K562 (cell line): ENCODE data around the gene RNF2. TPM values are rescaled to one million over a fixed set of nuclear protein-coding genes. Genes with fewer than 3 reads are reported as not detected.
A peak's percentile ranks its signal among the peaks of the same experiment; 100 is the strongest.

ENCODE experiments used
- ATAC-seq: fragments of 200-7000 bp; cut with Tn5 transposase; 3 replicates; pipeline ENCODE4 v1.9.1; 2020; ENCODE audit warnings: moderate library complexity
- BruUV-seq: library from RNA; stranded (reverse); fragments of 400-500 nt; replicated peaks from 2 replicates; lab custom pipeline; 2021; lab: Mats Ljungman, UMichigan
- CTCF ChIA-PET: fragments of 300-600 bp; formaldehyde crosslinking; extraction: SDS; loops from one replicate; lab custom pipeline; 2021; ENCODE audit warnings: low intra/inter-chr PET ratio; lab: Yijun Ruan, JAX
- POLR2A ChIA-PET: fragments of 300-600, 350-650 bp; sonication (Branson Sonifier 250); formaldehyde crosslinking; extraction: SDS; loops from one replicate; lab custom pipeline; 2021; ENCODE audit warnings: antibody characterized with exemption, inconsistent platforms; lab: Yijun Ruan, JAX
- DNase-seq, 4 experiments: peaks; one replicate each; pipeline versions ENCODE4 v3.0.0 to v3.0.0-alpha.2; 2011 to 2018; ENCODE audit warnings: low spot score in 3 of 4, mixed read lengths in 3 of 4; ENCODE audit errors: extremely low read depth in 1 of 4
- FAIRE-seq: peaks from 2 replicates; lab custom pipeline; 2011; peaks lifted over from hg19 to GRCh38; lab: Jason Lieb, UNC
- H2AFZ ChIP-seq: 2 replicates; pipeline ENCODE4 v1.6.0; 2011; ENCODE audit warnings: low read depth, low read length, control low read depth, inconsistent platforms
- H3K27ac ChIP-seq: fragments of 200-600 bp; 3 replicates; pipeline ENCODE4 v1.8.0; 2011; ENCODE audit warnings: low read depth, mild to moderate bottlenecking, control low read depth, inconsistent platforms, low read length, moderate library complexity, mixed read lengths; ENCODE audit errors: extremely low read depth
- H3K27me3 ChIP-seq, 2 experiments: fragments of 300-600 bp in 1 of 2; 2 replicates in 1 of 2; 3 replicates in 1 of 2; pipeline versions ENCODE4 v1.6.0 to v1.8.0; 2011; ENCODE audit warnings: inconsistent platforms in 2 of 2, low read length in 2 of 2, mild to moderate bottlenecking in 1 of 2, mixed read lengths in 1 of 2, moderate library complexity in 1 of 2; ENCODE audit not compliant: control insufficient read depth in 2 of 2, insufficient read depth in 2 of 2
- H3K36me3 ChIP-seq: fragments of 300-600 bp; 3 replicates; pipeline ENCODE4 v1.8.0; 2011; ENCODE audit warnings: mild to moderate bottlenecking, low read length, inconsistent platforms; ENCODE audit not compliant: control insufficient read depth, insufficient read depth
- H3K4me1 ChIP-seq, 2 experiments: fragments of 200-600 bp in 1 of 2; replicated peaks in 1 of 2; 2 replicates in 1 of 2; 3 replicates in 1 of 2; pipeline versions ENCODE4 v1.5.1 to v1.8.0; 2011; ENCODE audit warnings: inconsistent platforms in 2 of 2, low read length in 2 of 2, mild to moderate bottlenecking in 1 of 2, mixed read lengths in 1 of 2, moderate library complexity in 1 of 2; ENCODE audit not compliant: control insufficient read depth in 2 of 2, insufficient read depth in 2 of 2
- H3K4me2 ChIP-seq: 2 replicates; pipeline ENCODE4 v1.6.1; 2011; ENCODE audit warnings: low read length, control low read depth, inconsistent platforms, mixed read lengths; ENCODE audit not compliant: insufficient read depth
- H3K4me3 ChIP-seq: fragments of 200-600 bp; sonication (generic), shearing (Covaris generic); 2 replicates; pipeline ENCODE4 v1.5.1; 2016; ENCODE audit warnings: control low read depth, inconsistent platforms
- H3K79me2 ChIP-seq: fragments of 200-600 bp; 3 replicates; pipeline ENCODE4 v1.8.0; 2011; ENCODE audit warnings: low read length, inconsistent platforms; ENCODE audit not compliant: control insufficient read depth, insufficient read depth
- H3K9ac ChIP-seq, 2 experiments: 2 replicates each; pipeline versions ENCODE4 v1.6.0 to v1.6.1; 2011; ENCODE audit warnings: low read depth in 2 of 2, low read length in 2 of 2, control low read depth in 1 of 2, inconsistent platforms in 1 of 2, mild to moderate bottlenecking in 1 of 2, mixed read lengths in 1 of 2; ENCODE audit not compliant: insufficient read depth in 1 of 2
- H3K9me1 ChIP-seq: one replicate; pipeline ENCODE4 v1.6.0; 2011; ENCODE audit warnings: inconsistent platforms, mild to moderate bottlenecking, low read length, moderate library complexity; ENCODE audit not compliant: control insufficient read depth, insufficient read depth
- H3K9me3 ChIP-seq: replicated peaks from 2 replicates; pipeline ENCODE4 v1.5.1; 2011; ENCODE audit warnings: low read depth, low read length, inconsistent platforms; ENCODE audit not compliant: control insufficient read depth, insufficient read depth
- H4K20me1 ChIP-seq: replicated peaks from 2 replicates; pipeline ENCODE4 v1.6.1; 2011; ENCODE audit warnings: low read length, inconsistent platforms, mixed read lengths; ENCODE audit not compliant: control insufficient read depth, insufficient read depth
- E2F3 ChIP-seq: fragments of 250-450 bp; sonication (Bioruptor Pico); IDR thresholded peaks from 2 replicates; pipeline ENCODE4 v1.4.0; 2020; ENCODE audit warnings: mild to moderate bottlenecking
- KLF10 ChIP-seq: fragments of 250-450 bp; sonication (Bioruptor Pico); IDR thresholded peaks from 2 replicates; pipeline ENCODE4 v1.6.1; 2021; ENCODE audit warnings: matching md5 sums
- NONO ChIP-seq, 2 experiments: fragments of 200-400 bp in 1 of 2; fragments of 450-650 bp in 1 of 2; formaldehyde crosslinking in 1 of 2; IDR thresholded peaks; 2 replicates each; pipeline ENCODE4 v1.6.1; 2017; ENCODE audit warnings: low read depth in 2 of 2, mild to moderate bottlenecking in 2 of 2, moderate library complexity in 2 of 2, low read length in 1 of 2
- ZNF12 ChIP-seq: sonication (generic); formaldehyde crosslinking; IDR thresholded peaks from 2 replicates; pipeline ENCODE4 v1.4.0; 2020; ENCODE audit warnings: mild to moderate bottlenecking, missing genetic modification reagents
- WGBS: fragments of 100-300 bp; shearing (Covaris generic); methylation state at CpG from one replicate; pipeline ENCODE4 v1.1.6; 2016; ENCODE audit warnings: low coverage, mixed read lengths; ENCODE audit not compliant: insufficient coverage; ENCODE audit errors: missing lambda C conversion rate; 5-methylcytosine and 5-hydroxymethylcytosine counted together
- in situ Hi-C: fragments of 300-500 bp; cut with MboI; formaldehyde crosslinking; loops from 4 replicates; pipeline ENCODE4 v1.15.0; 2018; ENCODE audit warnings: inconsistent platforms, mixed read lengths
- intact Hi-C: fragments of 100-400 bp; cut with micrococcal nuclease; formaldehyde crosslinking; loops from 2 replicates; pipeline ENCODE4 v1.14.2; 2022
- polyA plus RNA-seq, 8 experiments: library from polyadenylated mRNA; depleted of rRNA in 4 of 8; stranded (reverse) in 5 of 8; unstranded in 3 of 8; fragments of >200 nt; fragmentation: Nextera tagmentation in 2 of 8; fragmentation: Illumina TruSeq in 1 of 8; extraction: Ambion mirVana in 2 of 8; extraction: Trizol in 1 of 8; gene quantifications; 2 replicates each; pipeline versions ENCODE4 v1.2.1 to v1.2.3, GENCODE V29; 2011 to 2014; ENCODE audit warnings: inconsistent platforms in 1 of 8, missing spikeins in 1 of 8
- total RNA-seq, 7 experiments: library from RNA; depleted of rRNA in 6 of 7; stranded (reverse); fragments of >200 nt in 6 of 7; fragmentation: Illumina TruSeq in 2 of 7; extraction: Trizol in 2 of 7; gene quantifications; 2 replicates each; pipeline versions ENCODE4 v1.2.1 to v1.2.3, GENCODE V29; 2011 to 2021; ENCODE audit warnings: low replicate concordance in 1 of 7
- TF ChIP-seq, protein P1 (sequence below): fragments of 450-650 bp; IDR thresholded peaks from 2 replicates; pipeline ENCODE4 v1.6.1; 2018; ENCODE audit not compliant: partially characterized antibody

Gene RNF2
- total and polyA plus RNA-seq, 9 of the 15 experiments (the other 6 are each of a cell fraction or from before 2014, with no cell fraction given), result 7.1 to 66.5 (median 32.9) TPM

DNA sequence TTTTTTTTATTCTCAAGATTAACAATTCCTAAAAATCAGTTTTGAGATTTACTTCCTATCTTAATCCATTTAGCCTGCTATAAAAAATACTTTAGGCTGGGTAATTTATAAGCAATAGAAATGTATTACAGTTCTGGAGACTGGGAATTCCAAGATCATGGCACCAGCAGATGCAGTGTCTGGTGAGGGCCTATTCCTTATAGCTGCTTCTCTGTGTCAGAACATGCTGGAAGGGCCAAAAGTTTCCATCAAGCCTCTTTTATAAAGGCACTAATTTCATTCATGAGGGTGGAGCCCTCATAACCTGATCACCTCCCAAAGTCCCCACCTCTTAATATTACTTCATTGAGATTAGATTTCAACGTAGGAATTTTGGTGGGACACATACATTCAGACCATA lies 41.7 kb downstream of the RNF2 start:
- H2AFZ ChIP-seq, result no peak overlapping the region
- ATAC-seq, result no peak
- CTCF ChIA-PET, result no interaction called here
- H3K9me3 ChIP-seq, result no peaks in the 10 kb centered on the region
- peaks cover 31% of the 10 kb centered on the region for H3K36me3 ChIP-seq
- H3K9ac ChIP-seq, result no peak overlapping the region
- WGBS, result 89% methylated on average over 1 of the region's 1 CpG
- FAIRE-seq, result no peak
- H3K9me1 ChIP-seq, result no peaks in the 10 kb centered on the region
- in situ Hi-C loops, result no loop called here
- no peak overlapping the region for H3K4me2 ChIP-seq
- no peak overlapping the region for H3K27ac ChIP-seq
- TF ChIP-seq ZNF12 (CRISPR knock-in tag), result peak; percentile 90
- no peak for TF ChIP-seq NONO (IDR thresholded peaks at IDR 0.05; ENCODE audit: low read depth in 2 of 2, low read length in 1 of 2)
- TF ChIP-seq, protein P1, sequence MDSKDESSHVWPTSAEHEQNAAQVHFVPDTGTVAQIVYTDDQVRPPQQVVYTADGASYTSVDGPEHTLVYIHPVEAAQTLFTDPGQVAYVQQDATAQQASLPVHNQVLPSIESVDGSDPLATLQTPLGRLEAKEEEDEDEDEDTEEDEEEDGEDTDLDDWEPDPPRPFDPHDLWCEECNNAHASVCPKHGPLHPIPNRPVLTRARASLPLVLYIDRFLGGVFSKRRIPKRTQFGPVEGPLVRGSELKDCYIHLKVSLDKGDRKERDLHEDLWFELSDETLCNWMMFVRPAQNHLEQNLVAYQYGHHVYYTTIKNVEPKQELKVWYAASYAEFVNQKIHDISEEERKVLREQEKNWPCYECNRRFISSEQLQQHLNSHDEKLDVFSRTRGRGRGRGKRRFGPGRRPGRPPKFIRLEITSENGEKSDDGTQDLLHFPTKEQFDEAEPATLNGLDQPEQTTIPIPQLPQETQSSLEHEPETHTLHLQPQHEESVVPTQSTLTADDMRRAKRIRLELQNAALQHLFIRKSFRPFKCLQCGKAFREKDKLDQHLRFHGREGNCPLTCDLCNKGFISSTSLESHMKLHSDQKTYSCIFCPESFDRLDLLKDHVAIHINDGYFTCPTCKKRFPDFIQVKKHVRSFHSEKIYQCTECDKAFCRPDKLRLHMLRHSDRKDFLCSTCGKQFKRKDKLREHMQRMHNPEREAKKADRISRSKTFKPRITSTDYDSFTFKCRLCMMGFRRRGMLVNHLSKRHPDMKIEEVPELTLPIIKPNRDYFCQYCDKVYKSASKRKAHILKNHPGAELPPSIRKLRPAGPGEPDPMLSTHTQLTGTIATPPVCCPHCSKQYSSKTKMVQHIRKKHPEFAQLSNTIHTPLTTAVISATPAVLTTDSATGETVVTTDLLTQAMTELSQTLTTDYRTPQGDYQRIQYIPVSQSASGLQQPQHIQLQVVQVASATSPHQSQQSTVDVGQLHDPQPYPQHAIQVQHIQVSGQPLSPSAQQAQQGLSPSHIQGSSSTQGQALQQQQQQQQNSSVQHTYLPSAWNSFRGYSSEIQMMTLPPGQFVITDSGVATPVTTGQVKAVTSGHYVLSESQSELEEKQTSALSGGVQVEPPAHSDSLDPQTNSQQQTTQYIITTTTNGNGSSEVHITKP, result no peak
- TF ChIP-seq KLF10 (CRISPR knock-in tag), result no peak
- no peak for TF ChIP-seq E2F3
- TF ChIP-seq, all 486 proteins: peak for 1
- Histone ChIP-seq H3K4me1 (no peaks in the 10 kb centered on the region), H3K4me3 (no peak overlapping the region), H3K79me2 (peaks cover 48% of the 10 kb centered on the region), H3K27me3 (no peaks in the 10 kb centered on the region), H4K20me1 (no peaks in the 10 kb centered on the region)
- intact Hi-C loops, result no loop called here
- no TSS peak for BruUV-seq
- no peak for DNase-seq
- POLR2A ChIA-PET, result interaction anchor here (0.8 kb wide), 1 partner anchor 70 kb away, joined by 4 read pairs; the partner anchor contains the start of gene TRMT1L
